ENCODE measurements around the gene SOX18.

DNA sequence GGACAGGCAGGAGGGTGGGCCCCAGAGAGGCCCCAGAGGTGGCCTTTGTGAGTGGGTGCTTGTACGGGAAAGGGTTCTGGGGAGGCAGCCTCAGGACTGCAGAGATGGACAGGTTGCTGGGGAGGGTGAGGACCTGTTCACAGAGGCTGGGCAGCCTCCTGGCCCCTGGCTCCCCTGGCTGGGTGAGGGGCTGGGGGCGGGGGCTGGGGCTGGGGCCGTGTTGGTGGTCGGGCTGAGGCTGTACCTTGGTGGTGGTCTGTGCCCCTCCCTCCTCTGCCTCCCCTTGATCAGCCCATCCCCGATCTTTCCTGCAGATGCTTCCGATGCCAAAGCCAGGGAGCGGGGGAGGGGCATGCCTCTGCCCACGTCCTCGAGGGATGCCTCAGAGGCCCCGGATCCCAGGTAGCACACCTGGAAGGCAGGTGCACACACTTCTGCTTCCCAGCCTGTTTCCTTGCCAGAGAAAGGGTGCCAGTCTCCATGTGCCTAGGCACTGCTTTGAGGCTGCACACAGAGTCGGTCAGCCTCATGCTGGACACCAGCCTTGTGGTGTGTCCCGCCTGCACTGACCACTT lies 18.4 kb upstream of the SOX18 start:
- TF ChIP-seq, protein P1, sequence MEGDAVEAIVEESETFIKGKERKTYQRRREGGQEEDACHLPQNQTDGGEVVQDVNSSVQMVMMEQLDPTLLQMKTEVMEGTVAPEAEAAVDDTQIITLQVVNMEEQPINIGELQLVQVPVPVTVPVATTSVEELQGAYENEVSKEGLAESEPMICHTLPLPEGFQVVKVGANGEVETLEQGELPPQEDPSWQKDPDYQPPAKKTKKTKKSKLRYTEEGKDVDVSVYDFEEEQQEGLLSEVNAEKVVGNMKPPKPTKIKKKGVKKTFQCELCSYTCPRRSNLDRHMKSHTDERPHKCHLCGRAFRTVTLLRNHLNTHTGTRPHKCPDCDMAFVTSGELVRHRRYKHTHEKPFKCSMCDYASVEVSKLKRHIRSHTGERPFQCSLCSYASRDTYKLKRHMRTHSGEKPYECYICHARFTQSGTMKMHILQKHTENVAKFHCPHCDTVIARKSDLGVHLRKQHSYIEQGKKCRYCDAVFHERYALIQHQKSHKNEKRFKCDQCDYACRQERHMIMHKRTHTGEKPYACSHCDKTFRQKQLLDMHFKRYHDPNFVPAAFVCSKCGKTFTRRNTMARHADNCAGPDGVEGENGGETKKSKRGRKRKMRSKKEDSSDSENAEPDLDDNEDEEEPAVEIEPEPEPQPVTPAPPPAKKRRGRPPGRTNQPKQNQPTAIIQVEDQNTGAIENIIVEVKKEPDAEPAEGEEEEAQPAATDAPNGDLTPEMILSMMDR (IDR thresholded peaks at IDR 0.05 in 4 of 5, conservative IDR thresholded peaks at IDR 0.05 in 1 of 5) = no peak
- TF ChIP-seq POLR2A (IDR thresholded peaks at IDR 0.05) = no peak

Data from gastrocnemius medialis (tissue), 4 donors.